Measurements from ENCODE around the gene RAPGEF4. TPM values are rescaled to one million over a fixed set of nuclear protein-coding genes. Genes with fewer than 3 reads are reported as not detected.

Gene RAPGEF4
- total and polyA plus RNA-seq, 2 donors (not counting 1 experiment from before 2014, with no cell fraction given), result 0.22 to 0.30 TPM

DNA sequence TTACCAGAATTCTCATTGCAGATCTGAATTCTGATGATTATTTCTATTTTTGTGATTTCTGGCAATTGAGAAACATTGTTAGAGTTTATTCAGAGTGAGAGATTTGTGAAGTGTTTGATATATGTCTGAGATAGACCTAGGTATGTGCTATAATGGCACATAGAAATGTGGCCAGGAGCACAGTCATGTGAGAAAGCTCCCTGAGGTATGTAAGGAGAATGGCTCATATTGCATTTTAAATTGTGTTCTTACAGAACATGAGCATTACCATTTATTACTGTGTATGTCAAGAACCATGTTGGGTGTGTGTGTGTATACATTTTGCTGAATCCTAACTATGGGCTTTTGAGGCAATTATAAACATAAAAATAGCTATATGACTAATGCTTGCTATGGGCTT lies 101.2 kb downstream of the RAPGEF4 start:
- Mint-ChIP-seq H3K27ac (no peak overlapping the region), H3K4me1 (no peaks in the 10 kb centered on the region), H3K27me3 (peaks cover 20% of the 10 kb centered on the region), H3K9me3 (ENCODE audit: insufficient read depth) (no peaks in the 10 kb centered on the region), H3K4me3 (no peak overlapping the region)
- ChIA-PET CTCF (no interaction called here), POLR2A (no interaction called here)
- no peaks in the 10 kb centered on the region for H3K36me3 ChIP-seq (replicated peaks in 1 of 2; ENCODE audit: control extremely low read depth in 1 of 2, control insufficient read depth in 1 of 2, extremely low read depth in 1 of 2, insufficient read depth in 2 of 2, low read length in 1 of 2)
- H3K27me3 ChIP-seq (replicated peaks in 1 of 4; ENCODE audit: control extremely low read depth in 1 of 4, control insufficient read depth in 3 of 4, insufficient read depth in 4 of 4, low read length in 3 of 4), result peaks cover 0 to 2% (median 0%) of the 10 kb centered on the region in 4 experiments
- DNase-seq (no peak), ATAC-seq (ENCODE audit: low read depth) (no peak)
- no peak overlapping the region for H3K27ac ChIP-seq (ENCODE audit: low read length in 2 of 2)
- no peaks in the 10 kb centered on the region for H3K79me2 ChIP-seq (ENCODE audit: control insufficient read depth, insufficient read depth, low read length)
- no peak overlapping the region for H3K4me2 ChIP-seq (replicated peaks; ENCODE audit: low read depth, low read length, poor library complexity, severe bottlenecking)
- no peak for TF ChIP-seq EZH2 (IDR thresholded peaks at IDR 0.05; ENCODE audit: borderline replicate concordance, insufficient read depth, low read depth, low read length, poor library complexity, severe bottlenecking)
- TF ChIP-seq, protein P1, sequence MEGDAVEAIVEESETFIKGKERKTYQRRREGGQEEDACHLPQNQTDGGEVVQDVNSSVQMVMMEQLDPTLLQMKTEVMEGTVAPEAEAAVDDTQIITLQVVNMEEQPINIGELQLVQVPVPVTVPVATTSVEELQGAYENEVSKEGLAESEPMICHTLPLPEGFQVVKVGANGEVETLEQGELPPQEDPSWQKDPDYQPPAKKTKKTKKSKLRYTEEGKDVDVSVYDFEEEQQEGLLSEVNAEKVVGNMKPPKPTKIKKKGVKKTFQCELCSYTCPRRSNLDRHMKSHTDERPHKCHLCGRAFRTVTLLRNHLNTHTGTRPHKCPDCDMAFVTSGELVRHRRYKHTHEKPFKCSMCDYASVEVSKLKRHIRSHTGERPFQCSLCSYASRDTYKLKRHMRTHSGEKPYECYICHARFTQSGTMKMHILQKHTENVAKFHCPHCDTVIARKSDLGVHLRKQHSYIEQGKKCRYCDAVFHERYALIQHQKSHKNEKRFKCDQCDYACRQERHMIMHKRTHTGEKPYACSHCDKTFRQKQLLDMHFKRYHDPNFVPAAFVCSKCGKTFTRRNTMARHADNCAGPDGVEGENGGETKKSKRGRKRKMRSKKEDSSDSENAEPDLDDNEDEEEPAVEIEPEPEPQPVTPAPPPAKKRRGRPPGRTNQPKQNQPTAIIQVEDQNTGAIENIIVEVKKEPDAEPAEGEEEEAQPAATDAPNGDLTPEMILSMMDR (IDR thresholded peaks at IDR 0.05), result no peak
- H3K9ac ChIP-seq (ENCODE audit: low read length), result no peak overlapping the region
- no peak overlapping the region for H3K4me3 ChIP-seq (ENCODE audit: control extremely low read depth in 1 of 5, extremely low read depth in 1 of 5, insufficient read depth in 1 of 5, low read depth in 2 of 5, low read length in 4 of 5)
- H3K4me1 ChIP-seq (ENCODE audit: control insufficient read depth in 2 of 2, insufficient read depth in 2 of 2, low read length in 2 of 2), result no peaks in the 10 kb centered on the region
- H2AFZ ChIP-seq (ENCODE audit: insufficient read depth, low read depth, low read length, poor library complexity, severe bottlenecking), result no peak overlapping the region
- intact Hi-C loops (cut with micrococcal nuclease), result no loop called here
- H3K9me3 ChIP-seq (ENCODE audit: control extremely low read depth in 1 of 3, control insufficient read depth in 2 of 3, insufficient read depth in 1 of 3, low read length in 2 of 3), result no peaks in the 10 kb centered on the region
- H4K20me1 ChIP-seq (ENCODE audit: control insufficient read depth, insufficient read depth, low read length, poor library complexity, severe bottlenecking), result no peaks in the 10 kb centered on the region

GRCh38 chr2:172839446-172839845 lies 103.8 kb downstream of the RAPGEF4 start:
- no peaks in the 10 kb centered on the region for H3K9me3 ChIP-seq (ENCODE audit: control extremely low read depth in 1 of 3, control insufficient read depth in 2 of 3, insufficient read depth in 1 of 3, low read length in 2 of 3)
- H3K4me3 Mint-ChIP-seq, result no peak overlapping the region

More at GRCh38 chr2:172839446-172839845, 103.8 kb downstream of the RAPGEF4 start:
- POLR2A ChIA-PET, result no interaction called here
- Histone ChIP-seq H2AFZ (ENCODE audit: insufficient read depth, low read depth, low read length, poor library complexity, severe bottlenecking) (no peak overlapping the region), H3K4me2 (replicated peaks; ENCODE audit: low read depth, low read length, poor library complexity, severe bottlenecking) (no peak overlapping the region), H4K20me1 (ENCODE audit: control insufficient read depth, insufficient read depth, low read length, poor library complexity, severe bottlenecking) (no peaks in the 10 kb centered on the region), H3K36me3 (replicated peaks in 1 of 2; ENCODE audit: control extremely low read depth in 1 of 2, control insufficient read depth in 1 of 2, extremely low read depth in 1 of 2, insufficient read depth in 2 of 2, low read length in 1 of 2) (no peaks in the 10 kb centered on the region), H3K79me2 (ENCODE audit: control insufficient read depth, insufficient read depth, low read length) (no peaks in the 10 kb centered on the region), H3K9ac (ENCODE audit: low read length) (no peak overlapping the region), H3K27ac (ENCODE audit: low read length in 2 of 2) (no peak overlapping the region), H3K27me3 (replicated peaks in 1 of 4; ENCODE audit: control extremely low read depth in 1 of 4, control insufficient read depth in 3 of 4, insufficient read depth in 4 of 4, low read length in 3 of 4) (peaks cover 0 to 2% (median 0%) of the 10 kb centered on the region in 4 experiments), H3K4me3 (ENCODE audit: control extremely low read depth in 1 of 5, extremely low read depth in 1 of 5, insufficient read depth in 1 of 5, low read depth in 2 of 5, low read length in 4 of 5) (no peak overlapping the region), H3K4me1 (ENCODE audit: control insufficient read depth in 2 of 2, insufficient read depth in 2 of 2, low read length in 2 of 2) (no peaks in the 10 kb centered on the region)
- TF ChIP-seq, protein P1 (IDR thresholded peaks at IDR 0.05), result no peak
- TF ChIP-seq EZH2 (IDR thresholded peaks at IDR 0.05; ENCODE audit: borderline replicate concordance, insufficient read depth, low read depth, low read length, poor library complexity, severe bottlenecking), result no peak
- CTCF ChIA-PET, result no interaction called here
- Mint-ChIP-seq H3K9me3 (ENCODE audit: insufficient read depth) (no peaks in the 10 kb centered on the region), H3K27me3 (peaks cover 20% of the 10 kb centered on the region), H3K27ac (no peak overlapping the region), H3K4me1 (no peaks in the 10 kb centered on the region)
- 88% methylated on average over 1 of the region's 2 CpGs for WGBS (ENCODE audit: insufficient coverage)
- intact Hi-C loops (cut with micrococcal nuclease), result no loop called here
- DNase-seq, result no peak
- no peak for ATAC-seq (ENCODE audit: low read depth)

Measured in B cell (primary cell).